ENCODE data around the gene ANO8. TPM values are rescaled to one million over a fixed set of nuclear protein-coding genes. Genes with fewer than 3 reads are reported as not detected.

Gene ANO8
- total RNA-seq, 1 donor from 2014 or later, result 6.8 TPM

- no peak for DNase-seq
- Histone ChIP-seq H3K27ac (replicated peaks) (no peak overlapping the region), H3K36me3 (no peaks in the 10 kb centered on the region), H3K27me3 (ENCODE audit: low read depth) (peaks cover 34% of the 10 kb centered on the region), H3K9me3 (replicated peaks) (no peaks in the 10 kb centered on the region), H3K4me3 (no peak overlapping the region), H3K4me1 (peaks cover 56% of the 10 kb centered on the region)
- intact Hi-C loops (cut with micrococcal nuclease), result no loop called here
- TF ChIP-seq CTCF (IDR thresholded peaks at IDR 0.05; ENCODE audit: borderline replicate concordance), result no peak
These were observed 17.3 kb upstream of the ANO8 start for GRCh38 chr19:17351815-17352435.

- Histone ChIP-seq H3K27me3 (ENCODE audit: low read depth) (peaks cover 34% of the 10 kb centered on the region), H3K36me3 (no peaks in the 10 kb centered on the region), H3K4me1 (peaks cover 66% of the 10 kb centered on the region), H3K9me3 (replicated peaks) (no peaks in the 10 kb centered on the region), H3K4me3 (no peak overlapping the region), H3K27ac (replicated peaks) (peak overlapping the region; percentile 70)
- intact Hi-C loops (cut with micrococcal nuclease), result no loop called here
- TF ChIP-seq CTCF (IDR thresholded peaks at IDR 0.05; ENCODE audit: borderline replicate concordance), result no peak
- peak; percentile 66 for DNase-seq
These were observed 14.0 kb upstream of the ANO8 start for GRCh38 chr19:17348700-17349099.

GRCh38 chr19:17347877-17348276 is 13.2 kb upstream of the ANO8 start:
- no peak for TF ChIP-seq CTCF (IDR thresholded peaks at IDR 0.05; ENCODE audit: borderline replicate concordance)
- Histone ChIP-seq H3K4me1 (peaks cover 60% of the 10 kb centered on the region), H3K4me3 (no peak overlapping the region), H3K9me3 (replicated peaks) (no peaks in the 10 kb centered on the region), H3K36me3 (no peaks in the 10 kb centered on the region), H3K27me3 (ENCODE audit: low read depth) (peaks cover 32% of the 10 kb centered on the region), H3K27ac (replicated peaks) (peak overlapping the region; percentile 70)
- DNase-seq, result no peak
- intact Hi-C loops (cut with micrococcal nuclease), result loop anchor here (2.0 kb wide), 1 partner anchor 39 kb away; no protein-coding TSS in a partner anchor

- H3K27me3 ChIP-seq (ENCODE audit: low read depth), result peaks cover 26% of the 10 kb centered on the region
- peaks cover 55% of the 10 kb centered on the region for H3K4me1 ChIP-seq
- no peak for TF ChIP-seq CTCF (IDR thresholded peaks at IDR 0.05; ENCODE audit: borderline replicate concordance)
- no peaks in the 10 kb centered on the region for H3K9me3 ChIP-seq (replicated peaks)
- H3K27ac ChIP-seq (replicated peaks), result peak overlapping the region; percentile 70
- no peak overlapping the region for H3K4me3 ChIP-seq
- H3K36me3 ChIP-seq, result no peaks in the 10 kb centered on the region
- no peak for DNase-seq
- intact Hi-C loops (cut with micrococcal nuclease), result loop anchor here (2.0 kb wide), 1 partner anchor 39 kb away; no protein-coding TSS in a partner anchor
These were observed 12.7 kb upstream of the ANO8 start for GRCh38 chr19:17347361-17347760.

- H3K27ac ChIP-seq (replicated peaks), result peak overlapping the region; percentile 70
- H3K27me3 ChIP-seq (ENCODE audit: low read depth), result peaks cover 15% of the 10 kb centered on the region
- peaks cover 6% of the 10 kb centered on the region for H3K36me3 ChIP-seq
- H3K4me3 ChIP-seq, result no peak overlapping the region
- peak; percentile 79 for DNase-seq
- peaks cover 46% of the 10 kb centered on the region for H3K4me1 ChIP-seq
- H3K9me3 ChIP-seq (replicated peaks), result no peaks in the 10 kb centered on the region
- intact Hi-C loops (cut with micrococcal nuclease), result loop anchor here (2.0 kb wide), 1 partner anchor 41 kb away; no protein-coding TSS in a partner anchor
- peak; percentile 98 for TF ChIP-seq CTCF (IDR thresholded peaks at IDR 0.05; ENCODE audit: borderline replicate concordance)
These were observed 11.5 kb upstream of the ANO8 start for GRCh38 chr19:17346109-17346671.
